Measurements from ENCODE around the gene RNF2.
A peak's percentile ranks its signal among the peaks of the same experiment; 100 is the strongest.
"Not testable (repeated sequence)": the region's sequence is repeated elsewhere in the genome, so short reads cannot be mapped to it uniquely, and the experiment has no call there.

The RNF2 gene

DNA sequence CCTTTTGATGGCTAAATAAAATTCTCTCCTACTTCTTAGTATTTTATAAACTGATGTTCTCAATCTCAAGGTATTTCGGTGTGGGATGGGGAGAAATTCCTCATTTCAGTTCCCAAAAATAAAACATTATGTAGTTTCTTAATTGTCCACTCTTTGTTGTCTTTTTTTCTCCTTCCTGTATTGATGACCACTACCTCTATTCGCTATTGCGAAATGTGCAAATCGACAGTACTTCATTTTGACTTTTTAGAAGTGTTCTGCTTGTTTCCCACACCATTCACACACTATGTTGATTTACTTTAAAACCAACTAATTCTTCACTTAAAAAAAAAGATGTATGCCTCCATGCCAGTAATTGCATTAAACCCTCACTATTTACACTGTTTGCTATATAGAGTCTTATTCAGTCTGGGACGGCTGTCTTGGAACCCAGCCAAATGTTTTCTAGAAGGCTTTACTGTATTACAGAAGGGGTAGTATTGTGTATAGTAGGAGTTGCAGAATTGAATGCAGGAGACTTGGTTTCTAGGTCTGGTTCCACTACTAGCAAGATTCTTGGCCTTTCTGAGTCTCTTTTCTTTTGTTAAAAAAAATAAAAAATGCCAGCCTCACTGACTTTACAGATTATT, 5.6 kb downstream of the RNF2 start:
- DNase-seq (ENCODE audit: low spot score), result no peak

DNA sequence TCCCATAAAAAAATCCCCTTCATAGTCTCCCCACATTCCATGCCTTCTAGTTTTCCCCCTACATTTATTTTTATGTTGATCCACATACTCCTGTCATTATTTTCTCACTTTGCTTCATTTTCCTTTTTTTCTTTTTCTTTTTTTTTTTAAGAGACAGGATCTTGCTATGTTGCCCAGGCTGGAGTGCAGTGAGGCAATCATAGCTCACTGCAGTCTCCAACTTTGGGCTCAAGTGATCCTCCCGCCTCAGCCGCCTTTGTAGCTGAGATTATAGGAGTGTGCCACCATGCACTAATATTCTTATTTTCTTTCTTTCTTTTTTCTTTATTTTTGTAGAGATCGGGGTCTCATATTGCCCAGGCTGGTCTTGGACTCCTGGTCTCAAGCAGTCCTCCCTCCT, 7.8 kb downstream of the RNF2 start:
- DNase-seq (ENCODE audit: low spot score), result no peak

- DNase-seq (ENCODE audit: low spot score), result no peak
Measured at GRCh38 chr1:185054365-185055060, 9.2 kb downstream of the RNF2 start.

DNA sequence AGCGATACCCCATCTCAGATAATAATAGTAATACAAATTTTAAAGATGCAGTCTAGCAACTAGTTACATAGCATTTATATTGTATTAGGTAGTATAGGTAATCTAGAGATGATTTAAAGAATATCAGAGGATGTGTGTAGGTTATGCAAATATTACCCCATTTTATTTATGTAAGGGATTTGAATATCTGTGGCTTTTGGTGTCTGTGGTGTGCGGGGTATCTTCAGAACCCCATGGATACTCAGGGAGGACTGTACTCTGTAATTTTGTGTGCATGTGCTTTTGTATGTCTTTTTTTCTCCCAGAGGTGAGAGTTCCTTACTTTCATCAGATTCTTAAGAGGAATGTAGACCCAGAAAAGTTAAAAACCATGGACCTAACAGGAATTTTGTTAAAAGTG, 12.8 kb downstream of the RNF2 start:
- no peak for DNase-seq (ENCODE audit: low spot score)

DNA sequence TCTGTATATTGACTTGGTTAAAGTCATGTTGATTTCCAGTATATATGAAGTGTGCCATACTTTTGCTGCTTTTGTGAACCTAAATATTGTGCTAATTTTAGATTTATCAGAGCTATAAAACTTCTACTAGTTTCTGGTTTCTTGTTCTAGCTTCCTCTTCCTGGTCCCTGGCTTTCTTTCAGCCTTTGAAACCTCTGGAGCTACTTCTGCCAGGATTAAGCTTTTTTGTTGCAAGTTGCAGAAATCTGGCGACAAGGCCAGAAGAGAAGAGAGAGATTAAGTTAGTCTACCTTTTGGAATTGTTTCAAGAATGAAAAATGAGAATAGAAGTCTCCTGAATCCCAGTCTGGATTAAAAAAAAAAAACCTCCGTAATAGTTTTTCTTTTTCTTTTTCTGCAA, 13.5 kb downstream of the RNF2 start:
- peak; percentile 11 for DNase-seq (ENCODE audit: low spot score)

DNA sequence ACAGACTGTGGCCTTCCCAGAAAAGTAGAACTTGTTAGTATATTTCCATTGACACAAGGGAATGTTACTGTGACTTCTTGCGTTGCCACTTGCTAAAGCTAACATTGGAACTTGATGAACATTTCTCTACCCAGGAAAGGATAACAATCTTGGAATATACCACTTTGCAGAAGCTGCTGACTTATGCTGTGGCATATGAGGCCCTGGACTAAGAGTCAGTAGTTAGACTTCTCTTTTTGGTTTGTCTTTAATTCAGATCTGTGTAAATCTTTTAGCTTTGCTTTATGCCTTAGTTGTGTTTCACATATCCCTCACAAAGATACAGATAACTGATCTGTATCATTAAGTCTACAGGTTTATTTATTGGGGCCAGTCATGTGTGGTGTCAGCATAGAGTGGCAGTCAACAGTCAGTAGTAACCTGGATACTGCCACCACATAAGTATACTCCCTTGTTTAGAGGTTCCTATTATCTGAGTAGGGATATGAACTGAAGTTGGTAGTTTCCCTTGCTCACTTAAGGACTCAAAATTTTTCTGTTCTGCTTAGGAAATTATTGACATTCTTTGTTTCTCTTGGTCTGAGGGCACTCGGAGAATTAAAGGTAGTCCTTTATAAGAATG, 14.7 kb downstream of the RNF2 start:
- no peak for DNase-seq (ENCODE audit: low spot score)

GRCh38 chr1:185062710-185063370, 17.5 kb downstream of the RNF2 start:
- no peak for DNase-seq (ENCODE audit: low spot score)

DNA sequence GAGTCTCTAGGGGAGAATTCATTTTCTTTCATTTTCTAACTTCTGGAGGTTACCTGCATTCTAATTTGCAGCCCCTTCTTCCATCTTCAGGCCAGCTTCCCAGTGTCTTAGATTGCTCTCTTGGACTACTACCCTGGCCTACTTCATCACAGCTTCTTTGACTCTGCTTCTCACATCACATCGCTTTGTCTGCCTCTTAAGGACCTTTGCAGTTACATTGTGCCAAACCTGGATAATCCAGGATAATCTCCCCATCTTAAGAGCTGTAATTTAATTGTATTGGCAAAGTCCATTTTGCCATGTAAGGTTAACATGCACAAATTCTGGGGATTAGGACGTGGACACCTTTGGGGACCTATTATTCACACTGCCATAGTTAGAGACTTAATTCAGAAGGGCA, 18.4 kb downstream of the RNF2 start:
- no peak for DNase-seq (ENCODE audit: low spot score)

- not testable (repeated sequence) for DNase-seq (ENCODE audit: low spot score)
Measured at GRCh38 chr1:185065006-185065405, 19.6 kb downstream of the RNF2 start.

DNA sequence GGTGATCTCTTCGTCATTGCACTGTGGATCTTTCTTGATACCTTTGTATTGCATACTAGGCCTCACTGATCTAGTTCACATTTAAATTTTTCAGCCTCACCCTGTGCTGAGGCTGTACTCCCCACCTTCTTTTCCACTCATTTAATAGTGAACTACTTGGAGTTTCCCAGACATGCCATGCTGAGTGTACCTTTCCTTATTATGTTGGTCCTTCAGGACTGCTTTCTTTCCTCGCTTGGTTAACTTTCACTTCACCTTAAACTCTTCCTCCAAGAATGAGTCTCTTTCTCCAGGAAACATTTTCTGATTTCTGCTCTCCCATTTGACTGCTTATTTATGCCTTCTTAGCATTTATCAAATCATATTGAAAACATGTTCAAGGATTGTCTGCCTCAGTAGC, 20.8 kb downstream of the RNF2 start:
- no peak for DNase-seq (ENCODE audit: low spot score)

GRCh38 chr1:185068341-185068740, 23.0 kb downstream of the RNF2 start:
- DNase-seq (ENCODE audit: low spot score), result no peak

GRCh38 chr1:185069202-185069772, 23.9 kb downstream of the RNF2 start:
- no peak for DNase-seq (ENCODE audit: low spot score)

DNA sequence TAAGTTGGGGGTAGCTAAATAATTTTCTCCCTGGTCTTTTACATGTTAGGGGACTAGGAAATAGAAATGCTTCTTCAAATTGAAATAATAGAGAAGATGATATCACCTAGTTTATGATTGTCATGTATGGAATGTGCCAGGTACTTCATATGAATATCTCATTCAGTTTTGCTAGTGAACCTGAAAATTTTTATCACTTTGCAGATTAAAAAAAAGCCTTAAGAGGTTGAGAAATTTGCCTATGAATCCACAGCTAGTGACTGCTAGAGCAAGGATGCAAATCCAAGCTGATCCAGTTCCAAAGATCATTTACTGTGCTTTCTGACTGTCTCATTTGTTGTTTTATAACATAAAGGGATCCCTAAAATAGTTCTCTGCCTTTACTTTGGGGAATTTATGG, 24.7 kb downstream of the RNF2 start:
- DNase-seq (ENCODE audit: low spot score), result no peak

DNA sequence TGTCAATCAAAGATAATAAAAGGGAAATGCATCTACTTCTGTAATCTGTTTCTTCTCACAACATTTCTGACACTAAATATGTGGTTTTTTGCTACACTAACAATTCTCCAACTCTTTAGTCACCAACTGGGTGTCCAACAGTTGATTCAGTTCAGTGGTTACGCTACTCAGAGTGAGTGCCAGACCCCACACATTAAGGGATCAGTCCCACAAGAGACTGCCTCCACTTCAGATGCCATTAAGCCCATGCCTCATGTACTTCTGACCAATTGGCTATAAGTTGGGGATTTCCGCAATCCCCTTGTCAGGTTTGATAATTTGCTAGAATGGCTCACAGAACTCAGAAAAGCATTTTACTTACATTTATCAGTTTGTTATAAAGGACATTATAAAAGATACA, 28.4 kb downstream of the RNF2 start:
- DNase-seq (ENCODE audit: low spot score), result no peak

DNA sequence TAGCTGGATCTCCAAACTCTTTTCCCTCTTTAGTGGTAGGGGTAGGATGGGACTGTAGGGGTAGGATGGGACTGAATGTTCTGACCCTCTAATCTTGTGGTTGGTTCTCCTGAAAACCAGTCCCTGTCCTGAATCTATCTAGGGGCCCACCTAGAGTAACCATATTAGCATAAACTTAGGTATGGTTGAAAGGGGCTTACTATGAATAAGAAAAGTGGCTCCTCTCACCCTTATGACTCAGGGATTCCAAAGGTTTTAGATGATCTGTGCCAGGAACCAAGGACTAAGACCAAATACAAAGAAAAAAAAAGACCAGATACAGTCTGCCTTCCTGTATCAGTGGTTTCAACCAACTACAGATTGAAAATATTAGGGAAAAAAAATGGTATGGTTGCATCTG, 28.9 kb downstream of the RNF2 start:
- DNase-seq (ENCODE audit: low spot score), result no peak

DNA sequence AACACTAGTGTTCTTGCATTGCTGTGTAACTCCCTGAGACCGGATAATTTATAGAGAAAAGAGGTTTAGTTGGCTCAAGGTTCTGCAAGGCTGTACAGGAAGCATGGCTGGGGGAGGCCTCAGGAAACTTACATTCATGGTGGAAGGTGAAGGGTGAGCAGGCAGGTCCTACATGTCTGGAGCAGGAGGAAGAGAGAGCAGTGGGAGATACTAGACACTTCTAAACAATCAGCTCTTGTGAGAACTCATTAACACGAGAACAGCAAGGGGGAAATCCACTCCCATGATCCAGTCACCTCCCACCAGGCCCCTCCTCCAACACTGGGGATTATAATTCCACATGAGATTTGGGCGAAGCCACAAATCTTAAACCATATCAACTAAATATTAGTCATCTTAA, 30.1 kb downstream of the RNF2 start:
- no peak for DNase-seq (ENCODE audit: low spot score)

DNA sequence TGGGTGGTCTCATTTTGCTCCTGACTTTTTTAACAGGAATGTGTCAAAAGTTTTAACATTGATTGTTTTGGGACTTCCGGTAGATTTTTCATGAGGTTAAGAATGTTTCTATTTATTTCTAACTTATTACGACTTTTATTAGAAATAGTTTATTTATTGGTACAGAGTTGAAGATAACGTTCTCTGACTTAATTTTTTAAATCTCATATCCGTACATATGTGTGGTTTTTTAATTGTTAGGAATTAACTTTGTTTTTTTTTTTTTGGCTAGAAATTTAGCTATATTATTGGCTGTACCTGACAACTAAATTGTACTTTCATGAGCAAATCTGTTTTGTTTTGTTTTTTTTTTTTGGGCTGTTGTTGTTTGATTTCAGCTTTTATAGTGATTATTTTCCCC, 32.0 kb downstream of the RNF2 start:
- no peak for DNase-seq (ENCODE audit: low spot score)

DNA sequence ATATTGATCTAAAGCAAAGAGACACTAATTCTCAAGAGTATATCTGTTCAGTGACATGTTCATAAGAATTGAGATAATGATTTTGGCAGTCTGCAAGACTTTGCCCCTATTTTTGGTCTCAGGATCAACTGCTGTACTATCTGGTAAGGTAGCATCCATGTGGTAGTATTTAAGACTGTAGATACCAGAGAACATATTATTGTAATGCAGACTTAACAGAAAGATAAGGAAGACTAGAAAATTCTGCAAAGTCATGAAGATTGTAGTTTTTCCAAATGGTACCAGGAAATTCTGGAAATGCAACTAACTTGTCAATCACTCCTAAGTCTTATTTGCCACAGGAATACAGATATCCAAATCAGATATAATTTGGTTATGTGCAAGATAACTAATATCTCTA, 35.1 kb downstream of the RNF2 start:
- DNase-seq (ENCODE audit: low spot score), result no peak

DNA sequence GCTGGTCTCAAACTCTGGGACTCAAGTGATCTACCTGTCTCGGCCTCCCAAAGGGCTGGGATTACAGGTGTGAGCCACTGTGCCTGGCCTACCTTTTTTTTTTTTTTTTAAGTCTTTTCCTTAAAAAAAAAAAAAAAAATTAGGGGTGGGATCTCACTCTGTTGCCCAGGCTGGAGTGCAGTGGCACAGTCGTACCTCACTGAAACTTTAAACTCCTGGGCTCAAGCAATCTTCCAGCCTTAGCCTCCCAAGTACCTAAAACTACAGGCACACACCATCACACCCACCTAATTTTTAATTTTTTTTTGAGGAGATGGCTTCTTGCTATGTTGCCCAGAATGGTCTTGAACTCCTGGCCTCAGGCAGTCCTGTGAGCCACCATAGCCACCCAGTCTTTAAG, 38.5 kb downstream of the RNF2 start:
- DNase-seq (ENCODE audit: low spot score), result no peak

DNA sequence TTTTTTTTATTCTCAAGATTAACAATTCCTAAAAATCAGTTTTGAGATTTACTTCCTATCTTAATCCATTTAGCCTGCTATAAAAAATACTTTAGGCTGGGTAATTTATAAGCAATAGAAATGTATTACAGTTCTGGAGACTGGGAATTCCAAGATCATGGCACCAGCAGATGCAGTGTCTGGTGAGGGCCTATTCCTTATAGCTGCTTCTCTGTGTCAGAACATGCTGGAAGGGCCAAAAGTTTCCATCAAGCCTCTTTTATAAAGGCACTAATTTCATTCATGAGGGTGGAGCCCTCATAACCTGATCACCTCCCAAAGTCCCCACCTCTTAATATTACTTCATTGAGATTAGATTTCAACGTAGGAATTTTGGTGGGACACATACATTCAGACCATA, 41.7 kb downstream of the RNF2 start:
- DNase-seq (ENCODE audit: low spot score), result no peak

- DNase-seq (ENCODE audit: low spot score), result no peak
Measured at GRCh38 chr1:185087746-185088145, 42.4 kb downstream of the RNF2 start.

- no peak for DNase-seq (ENCODE audit: low spot score)
Measured at GRCh38 chr1:185091480-185091879, 46.1 kb downstream of the RNF2 start.

DNA sequence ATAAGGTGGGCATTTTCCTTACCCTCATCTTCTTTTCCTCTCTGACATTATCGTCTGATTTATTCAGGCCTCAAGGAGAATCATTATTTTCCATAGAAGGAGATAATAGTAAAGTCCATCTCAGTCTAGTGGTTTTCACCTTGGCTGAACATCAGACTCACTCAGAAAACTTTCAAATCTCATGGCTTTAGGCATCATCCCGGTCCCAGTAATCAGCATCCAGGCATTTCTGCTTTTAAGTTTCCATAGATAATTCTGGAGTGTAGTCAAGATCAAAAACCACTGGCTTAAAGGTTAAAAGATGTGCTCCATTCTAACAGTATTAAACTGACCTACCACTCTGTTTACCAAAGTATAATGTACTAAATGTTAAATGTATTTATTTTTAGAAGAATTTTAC, 49.4 kb downstream of the RNF2 start:
- DNase-seq (ENCODE audit: low spot score), result no peak

All from kidney capillary endothelial cell (primary cell).